ENCODE measurements around the gene UBE2D2.

The UBE2D2 gene

GRCh38 chr5:139648205-139649081, 87.3 kb downstream of the UBE2D2 start, which contains the start of gene CXXC5:
Gene CXXC5, plus strand, starts transcription at chr5:139648349. Its CDS starts 32,175 bp downstream, at chr5:139680524.
- DNase-seq = peak; percentile 87

- peak; percentile 56 for DNase-seq
These were observed 88.2 kb downstream of the UBE2D2 start for GRCh38 chr5:139649082-139649991.

GRCh38 chr5:139650031-139650688, 89.0 kb downstream of the UBE2D2 start:
- DNase-seq = peak; percentile 47

- DNase-seq = no peak
These were observed 89.5 kb downstream of the UBE2D2 start for GRCh38 chr5:139650689-139651042.

GRCh38 chr5:139651043-139651834, 90.1 kb downstream of the UBE2D2 start:
- DNase-seq = no peak

GRCh38 chr5:139651853-139652787, 91.0 kb downstream of the UBE2D2 start:
- DNase-seq = peak; percentile 85

- no peak for DNase-seq
These were observed 91.7 kb downstream of the UBE2D2 start for GRCh38 chr5:139652788-139653241.

GRCh38 chr5:139653616-139654015, 92.5 kb downstream of the UBE2D2 start:
- DNase-seq = peak; percentile 76

GRCh38 chr5:139654464-139654863, 93.3 kb downstream of the UBE2D2 start:
- DNase-seq = no peak

GRCh38 chr5:139654871-139655491, 93.8 kb downstream of the UBE2D2 start:
- peak; percentile 68 for DNase-seq

- no peak for DNase-seq
These were observed 94.7 kb downstream of the UBE2D2 start for GRCh38 chr5:139655727-139656271.

GRCh38 chr5:139657363-139658321, 96.5 kb downstream of the UBE2D2 start:
- no peak for DNase-seq

- DNase-seq = no peak
These were observed 97.4 kb downstream of the UBE2D2 start for GRCh38 chr5:139658501-139658927.

GRCh38 chr5:139658928-139659667, 98.0 kb downstream of the UBE2D2 start:
- peak; percentile 39 for DNase-seq

GRCh38 chr5:139659695-139660101, 98.6 kb downstream of the UBE2D2 start:
- DNase-seq = no peak

- DNase-seq = no peak
These were observed 99.2 kb downstream of the UBE2D2 start for GRCh38 chr5:139660105-139660922.
